GM12878 (cell line): ENCODE measurements around the gene ANKRD13A. TPM values are rescaled to one million over a fixed set of nuclear protein-coding genes. Genes with fewer than 3 reads are reported as not detected.

ENCODE experiments used
- ATAC-seq: fragments of 200-7000 bp; cut with Tn5 transposase; 3 replicates; pipeline ENCODE4 v1.9.1; 2020; ENCODE audit warnings: mild to moderate bottlenecking, moderate library complexity
- BruUV-seq: library from RNA; stranded (reverse); fragments of 400-500 nt; replicated peaks from 2 replicates; lab custom pipeline; 2021; lab: Mats Ljungman, UMichigan
- CTCF ChIA-PET: fragments of 300-600 bp; sonication (Branson Sonifier 250); formaldehyde crosslinking; extraction: SDS; loops from one replicate; lab custom pipeline; 2021; ENCODE audit warnings: inconsistent platforms; lab: Yijun Ruan, JAX
- POLR2A ChIA-PET: fragments of 350-600 bp; formaldehyde crosslinking; extraction: SDS; loops from one replicate; lab custom pipeline; 2021; ENCODE audit warnings: inconsistent platforms; lab: Charles Lee
- RAD21 ChIA-PET: fragments of 300-600 bp; sonication (Branson Sonifier 250); formaldehyde crosslinking; loops from one replicate; lab custom pipeline; 2023; ENCODE audit warnings: antibody characterized with exemption; ENCODE audit not compliant: unreplicated experiment; lab: Charles Lee
- SMC1A ChIA-PET: fragments of 300-600 bp; sonication (Branson Sonifier 250); formaldehyde crosslinking; loops from one replicate; lab custom pipeline; 2023; ENCODE audit not compliant: unreplicated experiment, uncharacterized antibody; lab: Charles Lee
- DNase-seq: peaks from one replicate; pipeline ENCODE4 v3.0.0-alpha.2; 2011; ENCODE audit warnings: low read depth, low spot score
- FAIRE-seq: peaks from 3 replicates; lab custom pipeline; 2011; peaks lifted over from hg19 to GRCh38; lab: Jason Lieb, UNC
- H2AFZ ChIP-seq: 2 replicates; pipeline ENCODE4 v1.6.0; 2011; ENCODE audit warnings: low read depth, low read length, control low read depth; ENCODE audit not compliant: control insufficient read depth
- H3K27ac ChIP-seq: 2 replicates; pipeline ENCODE4 v1.5.1; 2011; ENCODE audit warnings: control low read depth; ENCODE audit not compliant: control insufficient read depth, insufficient read depth
- H3K27me3 ChIP-seq, 2 experiments: replicated peaks in 1 of 2; 2 replicates each; pipeline versions ENCODE4 v1.6.0 to v1.6.1; 2011; ENCODE audit warnings: low read length in 1 of 2; ENCODE audit not compliant: control insufficient read depth in 2 of 2, insufficient read depth in 2 of 2
- H3K36me3 ChIP-seq, 2 experiments: 2 replicates each; pipeline ENCODE4 v1.5.1; 2011; ENCODE audit warnings: low read length in 1 of 2; ENCODE audit not compliant: control insufficient read depth in 2 of 2, insufficient read depth in 2 of 2
- H3K4me1 ChIP-seq: 2 replicates; pipeline ENCODE4 v1.6.1; 2011; ENCODE audit warnings: mild to moderate bottlenecking, low read length, moderate library complexity, mixed read lengths; ENCODE audit not compliant: control insufficient read depth, insufficient read depth
- H3K4me2 ChIP-seq: 2 replicates; pipeline ENCODE4 v1.6.0; 2011; ENCODE audit warnings: control low read depth; ENCODE audit not compliant: control insufficient read depth, insufficient read depth
- H3K4me3 ChIP-seq: fragments of 200-600 bp; sonication (generic); 2 replicates; pipeline ENCODE4 v1.5.1; 2016
- H3K79me2 ChIP-seq: 2 replicates; pipeline ENCODE4 v1.6.0; 2011; ENCODE audit warnings: low read length; ENCODE audit not compliant: control insufficient read depth, insufficient read depth
- H3K9ac ChIP-seq: 2 replicates; pipeline ENCODE4 v1.8.0; 2011; ENCODE audit warnings: low read length, control low read depth, mixed read lengths; ENCODE audit not compliant: control insufficient read depth, insufficient read depth
- H3K9me3 ChIP-seq: replicated peaks from 3 replicates; pipeline ENCODE4 v1.5.1; 2011; ENCODE audit warnings: mild to moderate bottlenecking, low read length; ENCODE audit not compliant: control insufficient read depth, insufficient read depth
- H4K20me1 ChIP-seq: 2 replicates; pipeline ENCODE4 v1.6.0; 2011; ENCODE audit not compliant: control insufficient read depth, insufficient read depth
- EED ChIP-seq: sonication (generic); IDR thresholded peaks from 2 replicates; pipeline ENCODE4 v1.6.1; 2016; ENCODE audit warnings: antibody characterized with exemption, low read depth
- EP300 ChIP-seq, 2 experiments: fragments of 150-350 bp in 1 of 2; IDR thresholded peaks; 2 replicates each; pipeline ENCODE4 v1.6.1; 2011 to 2012; ENCODE audit warnings: low read depth in 2 of 2, low read length in 2 of 2, borderline replicate concordance in 1 of 2, improper control_type of control experiment in 1 of 2, inconsistent platforms in 1 of 2; ENCODE audit not compliant: control insufficient read depth in 1 of 2
- FOS ChIP-seq: IDR thresholded peaks from 3 replicates; pipeline ENCODE4 v1.6.1; 2011; ENCODE audit warnings: borderline replicate concordance; ENCODE audit not compliant: insufficient read length; ENCODE audit errors: extremely low read depth
- GATAD2B ChIP-seq: fragments of 450-650 bp; conservative IDR thresholded peaks from 2 replicates; pipeline ENCODE4 v1.6.1; 2017; ENCODE audit warnings: low read depth, mild to moderate bottlenecking, moderate library complexity
- HSF1 ChIP-seq: fragments of 150-350 bp; IDR thresholded peaks from 2 replicates; pipeline ENCODE4 v1.6.1; 2014; ENCODE audit warnings: mild to moderate bottlenecking, low read depth, low read length
- MEF2A ChIP-seq: IDR thresholded peaks from 2 replicates; pipeline ENCODE4 v1.6.1; 2011; ENCODE audit warnings: low read depth, mild to moderate bottlenecking, low read length, moderate library complexity; ENCODE audit not compliant: insufficient read depth
- MEF2B ChIP-seq: fragments of 450-650 bp; IDR thresholded peaks from 2 replicates; pipeline ENCODE4 v1.6.1; 2018; ENCODE audit warnings: mild to moderate bottlenecking, moderate library complexity; ENCODE audit not compliant: partially characterized antibody, poor library complexity, severe bottlenecking
- NFYB ChIP-seq: IDR thresholded peaks from 2 replicates; pipeline ENCODE4 v1.6.1; 2011; ENCODE audit warnings: low read depth, mild to moderate bottlenecking, low read length, improper control_type of control experiment, moderate library complexity; ENCODE audit not compliant: insufficient read depth
- PAX8 ChIP-seq: fragments of 450-650 bp; IDR thresholded peaks from 2 replicates; pipeline ENCODE4 v1.6.1; 2017; ENCODE audit warnings: mild to moderate bottlenecking, moderate library complexity
- RELA ChIP-seq: fragments of 450-650 bp; IDR thresholded peaks from 2 replicates; pipeline ENCODE4 v1.8.0; 2014; ENCODE audit warnings: borderline replicate concordance; ENCODE audit not compliant: partially characterized antibody
- SIX5 ChIP-seq: IDR thresholded peaks from 2 replicates; pipeline ENCODE4 v1.6.1; 2011; ENCODE audit warnings: mild to moderate bottlenecking, low read depth, low read length, moderate library complexity; ENCODE audit not compliant: severe bottlenecking
- SMAD1 ChIP-seq: fragments of 450-650 bp; IDR thresholded peaks from 2 replicates; pipeline ENCODE4 v1.6.1; 2018; ENCODE audit warnings: mild to moderate bottlenecking, low read depth; ENCODE audit not compliant: partially characterized antibody
- SREBF1 ChIP-seq: IDR thresholded peaks from 2 replicates; pipeline ENCODE4 v1.6.1; 2012; ENCODE audit warnings: mild to moderate bottlenecking, low read length
- SUZ12 ChIP-seq: fragments of 200-600 bp; sonication (generic); IDR thresholded peaks from one replicate; pipeline ENCODE4 v1.6.1; 2018; ENCODE audit warnings: antibody characterized with exemption, mild to moderate bottlenecking; ENCODE audit not compliant: unreplicated experiment
- ZSCAN29 ChIP-seq: fragments of 450-650 bp; IDR thresholded peaks from 2 replicates; pipeline ENCODE4 v1.6.1; 2017; ENCODE audit warnings: mild to moderate bottlenecking, moderate library complexity
- WGBS: methylation state at CpG from one replicate; pipeline ENCODE4 v1.1.6; 2016; ENCODE audit warnings: low lambda C conversion rate; ENCODE audit not compliant: insufficient replicate concordance, insufficient coverage; ENCODE audit errors: missing lambda C conversion rate; 5-methylcytosine and 5-hydroxymethylcytosine counted together
- in situ Hi-C: fragments of 300-500 bp; cut with MboI; formaldehyde crosslinking; loops from 9 replicates; pipeline ENCODE4 v1.14.3; 2018; ENCODE audit warnings: mixed read lengths
- intact Hi-C: fragments of 100-400 bp; cut with micrococcal nuclease; formaldehyde crosslinking; loops from one replicate; pipeline ENCODE4 v1.14.2; 2022; ENCODE audit not compliant: unreplicated experiment
- polyA plus RNA-seq, 11 experiments: library from polyadenylated mRNA; depleted of rRNA in 4 of 11; unstranded in 6 of 11; stranded (reverse) in 5 of 11; fragments of >200 nt; fragmentation: Nextera tagmentation in 4 of 11; fragmentation: Illumina TruSeq in 1 of 11; extraction: Ambion mirVana in 4 of 11; extraction: Trizol in 1 of 11; gene quantifications; 1 replicate in 1 of 11; 2 replicates in 10 of 11; pipeline versions ENCODE4 v1.2.1 to v1.2.3, GENCODE V29; 2011 to 2016; ENCODE audit warnings: inconsistent platforms in 2 of 11, missing spikeins in 2 of 11, low read depth in 1 of 11
- total RNA-seq, 4 experiments: library from RNA; depleted of rRNA in 3 of 4; stranded (reverse); fragments of >200 nt in 3 of 4; fragmentation: Illumina TruSeq in 1 of 4; extraction: Trizol in 1 of 4; gene quantifications; 2 replicates each; pipeline versions ENCODE4 v1.2.1 to v1.2.3, GENCODE V29; 2013 to 2021
- TF ChIP-seq, protein P1 (sequence below): fragments of 450-650 bp; IDR thresholded peaks from 2 replicates; pipeline ENCODE4 v1.6.1; 2017; ENCODE audit warnings: mild to moderate bottlenecking, moderate library complexity

Gene ANKRD13A
- total and polyA plus RNA-seq, 10 of the 15 experiments (the other 5 are each of a cell fraction or from before 2014, with no cell fraction given), result 10.2 to 93.4 (median 76.5) TPM

- TF ChIP-seq, protein P1, sequence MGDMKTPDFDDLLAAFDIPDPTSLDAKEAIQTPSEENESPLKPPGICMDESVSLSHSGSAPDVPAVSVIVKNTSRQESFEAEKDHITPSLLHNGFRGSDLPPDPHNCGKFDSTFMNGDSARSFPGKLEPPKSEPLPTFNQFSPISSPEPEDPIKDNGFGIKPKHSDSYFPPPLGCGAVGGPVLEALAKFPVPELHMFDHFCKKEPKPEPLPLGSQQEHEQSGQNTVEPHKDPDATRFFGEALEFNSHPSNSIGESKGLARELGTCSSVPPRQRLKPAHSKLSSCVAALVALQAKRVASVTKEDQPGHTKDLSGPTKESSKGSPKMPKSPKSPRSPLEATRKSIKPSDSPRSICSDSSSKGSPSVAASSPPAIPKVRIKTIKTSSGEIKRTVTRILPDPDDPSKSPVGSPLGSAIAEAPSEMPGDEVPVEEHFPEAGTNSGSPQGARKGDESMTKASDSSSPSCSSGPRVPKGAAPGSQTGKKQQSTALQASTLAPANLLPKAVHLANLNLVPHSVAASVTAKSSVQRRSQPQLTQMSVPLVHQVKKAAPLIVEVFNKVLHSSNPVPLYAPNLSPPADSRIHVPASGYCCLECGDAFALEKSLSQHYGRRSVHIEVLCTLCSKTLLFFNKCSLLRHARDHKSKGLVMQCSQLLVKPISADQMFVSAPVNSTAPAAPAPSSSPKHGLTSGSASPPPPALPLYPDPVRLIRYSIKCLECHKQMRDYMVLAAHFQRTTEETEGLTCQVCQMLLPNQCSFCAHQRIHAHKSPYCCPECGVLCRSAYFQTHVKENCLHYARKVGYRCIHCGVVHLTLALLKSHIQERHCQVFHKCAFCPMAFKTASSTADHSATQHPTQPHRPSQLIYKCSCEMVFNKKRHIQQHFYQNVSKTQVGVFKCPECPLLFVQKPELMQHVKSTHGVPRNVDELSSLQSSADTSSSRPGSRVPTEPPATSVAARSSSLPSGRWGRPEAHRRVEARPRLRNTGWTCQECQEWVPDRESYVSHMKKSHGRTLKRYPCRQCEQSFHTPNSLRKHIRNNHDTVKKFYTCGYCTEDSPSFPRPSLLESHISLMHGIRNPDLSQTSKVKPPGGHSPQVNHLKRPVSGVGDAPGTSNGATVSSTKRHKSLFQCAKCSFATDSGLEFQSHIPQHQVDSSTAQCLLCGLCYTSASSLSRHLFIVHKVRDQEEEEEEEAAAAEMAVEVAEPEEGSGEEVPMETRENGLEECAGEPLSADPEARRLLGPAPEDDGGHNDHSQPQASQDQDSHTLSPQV, result no peak
- TF ChIP-seq SUZ12 (no peak), MEF2B (no peak), GATAD2B (no peak), MEF2A (no peak), HSF1 (no peak)
Measured at GRCh38 chr12:109952873-109953272, 46.4 kb upstream of the ANKRD13A start (continued).

GRCh38 chr12:109953656-109954055 is 45.6 kb upstream of the ANKRD13A start:
- peaks cover 20 to 28% of the 10 kb centered on the region in 2 experiments for H3K36me3 ChIP-seq
- ChIA-PET RAD21 (no interaction called here), SMC1A (interaction anchor here (0.5 to 1.0 kb wide), 2 partner anchors 8 to 751 kb away, joined by 3 read pairs; no protein-coding TSS in a partner anchor), POLR2A (interaction anchor here (0.5 kb wide), 1 partner anchor 65 kb away, joined by 3 read pairs; no protein-coding TSS in a partner anchor), CTCF (no interaction called here)
- no peaks in the 10 kb centered on the region for H3K27me3 ChIP-seq
- no peak overlapping the region for H3K27ac ChIP-seq
- no TSS peak for BruUV-seq
- in situ Hi-C loops, result no loop called here
- ATAC-seq (no peak), DNase-seq (no peak), FAIRE-seq (no peak)
- no peak for TF ChIP-seq EED
- no peak for TF ChIP-seq SIX5
- no peak for TF ChIP-seq SMAD1
- no peak for TF ChIP-seq NFYB
- TF ChIP-seq ZSCAN29, result no peak
- TF ChIP-seq SREBF1, result no peak
- TF ChIP-seq RELA, result no peak
- TF ChIP-seq FOS, result no peak
- no peak for TF ChIP-seq EP300 (IDR thresholded peaks at IDR 0.05; ENCODE audit: borderline replicate concordance in 1 of 2, control insufficient read depth in 1 of 2, low read depth in 2 of 2, low read length in 2 of 2)
- TF ChIP-seq SUZ12, result no peak
- no peak for TF ChIP-seq PAX8
- WGBS, result 98% methylated on average over 5 of the region's 5 CpGs
- no peaks in the 10 kb centered on the region for H3K79me2 ChIP-seq
- no peak overlapping the region for H3K9ac ChIP-seq
- no peak overlapping the region for H3K4me2 ChIP-seq
- no peaks in the 10 kb centered on the region for H3K9me3 ChIP-seq
- H3K4me3 ChIP-seq, result no peak overlapping the region
- H2AFZ ChIP-seq, result no peak overlapping the region
- intact Hi-C loops, result no loop called here
- H4K20me1 ChIP-seq, result no peaks in the 10 kb centered on the region
- peaks cover 11% of the 10 kb centered on the region; the same call in 1 of the 2 replicates for H3K4me1 ChIP-seq
